Activated CD8-positive, alpha-beta T cell treated with anti-CD3 and anti-CD28 coated beads for 36 hours (primary cell): ENCODE measurements around the gene NCR3LG1. TPM values are rescaled to one million over a fixed set of nuclear protein-coding genes. Genes with fewer than 3 reads are reported as not detected.

Source experiments
- ATAC-seq: fragments of 200-7000 bp; cut with Tn5 transposase; one replicate; pipeline ENCODE4 v1.10.0; 2021; ENCODE audit warnings: mild to moderate bottlenecking, moderate library complexity
- CTCF ChIA-PET: fragments of 350-600 bp; sonication (Branson Sonifier 250); formaldehyde crosslinking; loops from one replicate; lab custom pipeline; 2021; ENCODE audit warnings: antibody characterized with exemption; lab: Charles Lee
- POLR2A ChIA-PET: fragments of 350-600 bp; sonication (Branson Sonifier 250); formaldehyde crosslinking; loops from one replicate; lab custom pipeline; 2021; ENCODE audit warnings: antibody characterized with exemption; lab: Charles Lee
- DNase-seq: peaks from one replicate; pipeline ENCODE4 v3.0.0-alpha.2; 2020
- H3K27ac Mint-ChIP-seq: one replicate; pipeline ENCODE4 v1.8.0; 2021; ENCODE audit warnings: mild to moderate bottlenecking, mixed read lengths
- H3K27me3 Mint-ChIP-seq: one replicate; pipeline ENCODE4 v1.8.0; 2021; ENCODE audit warnings: mixed read lengths
- H3K36me3 Mint-ChIP-seq: one replicate; pipeline ENCODE4 v1.8.0; 2021; ENCODE audit warnings: low read depth, mixed read lengths
- H3K4me1 Mint-ChIP-seq: one replicate; pipeline ENCODE4 v1.8.0; 2021; ENCODE audit warnings: low read depth, mixed read lengths
- H3K4me3 Mint-ChIP-seq: one replicate; pipeline ENCODE4 v1.8.0; 2021; ENCODE audit warnings: mild to moderate bottlenecking, moderate library complexity, mixed read lengths
- H3K9me3 Mint-ChIP-seq: one replicate; pipeline ENCODE4 v1.8.0; 2021; ENCODE audit warnings: mixed read lengths
- intact Hi-C: fragments of 100-400 bp; cut with micrococcal nuclease; formaldehyde crosslinking; loops from one replicate; pipeline ENCODE4 v1.10.0; 2022
- total RNA-seq, 2 experiments: library from RNA; stranded (reverse); gene quantifications; one replicate each; pipeline ENCODE4 v1.2.3, GENCODE V29; 2021
- TF ChIP-seq, protein P1 (sequence below): fragments of 200-600 bp; IDR thresholded peaks from one replicate; pipeline ENCODE4 v1.8.0; 2022; ENCODE audit warnings: antibody characterized with exemption, mild to moderate bottlenecking

NCR3LG1 gene
- total RNA-seq, 2 experiments from 2014 or later: 3.4 to 4.2 TPM

DNA sequence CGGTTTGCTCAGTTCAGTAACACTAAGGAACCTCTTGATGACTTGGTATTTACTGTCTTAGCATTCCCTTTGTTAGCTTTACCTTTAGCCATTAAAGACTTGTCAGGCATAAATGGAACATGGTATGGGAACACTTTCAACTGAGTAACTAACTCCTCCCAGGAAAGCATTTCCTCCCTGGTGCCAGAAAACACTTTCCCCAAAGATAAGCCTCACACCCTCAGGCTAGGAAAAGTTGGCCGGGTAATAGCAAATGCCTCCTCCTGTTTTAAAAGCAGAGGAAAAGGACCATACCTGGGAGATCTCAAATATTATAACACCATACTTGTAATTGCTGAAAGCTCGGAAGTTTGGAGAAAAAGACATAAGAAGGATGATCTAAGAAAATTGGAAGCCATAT lies 24.9 kb downstream of the NCR3LG1 start:
- DNase-seq: no peak
- Mint-ChIP-seq H3K36me3 (peaks cover 43% of the 10 kb centered on the region), H3K27ac (no peak overlapping the region), H3K4me3 (no peak overlapping the region), H3K9me3 (peaks cover 17% of the 10 kb centered on the region), H3K27me3 (no peaks in the 10 kb centered on the region), H3K4me1 (no peaks in the 10 kb centered on the region)
- CTCF ChIA-PET: no interaction called here
- intact Hi-C loops: no loop called here
- TF ChIP-seq, protein P1, sequence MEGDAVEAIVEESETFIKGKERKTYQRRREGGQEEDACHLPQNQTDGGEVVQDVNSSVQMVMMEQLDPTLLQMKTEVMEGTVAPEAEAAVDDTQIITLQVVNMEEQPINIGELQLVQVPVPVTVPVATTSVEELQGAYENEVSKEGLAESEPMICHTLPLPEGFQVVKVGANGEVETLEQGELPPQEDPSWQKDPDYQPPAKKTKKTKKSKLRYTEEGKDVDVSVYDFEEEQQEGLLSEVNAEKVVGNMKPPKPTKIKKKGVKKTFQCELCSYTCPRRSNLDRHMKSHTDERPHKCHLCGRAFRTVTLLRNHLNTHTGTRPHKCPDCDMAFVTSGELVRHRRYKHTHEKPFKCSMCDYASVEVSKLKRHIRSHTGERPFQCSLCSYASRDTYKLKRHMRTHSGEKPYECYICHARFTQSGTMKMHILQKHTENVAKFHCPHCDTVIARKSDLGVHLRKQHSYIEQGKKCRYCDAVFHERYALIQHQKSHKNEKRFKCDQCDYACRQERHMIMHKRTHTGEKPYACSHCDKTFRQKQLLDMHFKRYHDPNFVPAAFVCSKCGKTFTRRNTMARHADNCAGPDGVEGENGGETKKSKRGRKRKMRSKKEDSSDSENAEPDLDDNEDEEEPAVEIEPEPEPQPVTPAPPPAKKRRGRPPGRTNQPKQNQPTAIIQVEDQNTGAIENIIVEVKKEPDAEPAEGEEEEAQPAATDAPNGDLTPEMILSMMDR: no peak
- ATAC-seq: no peak
- POLR2A ChIA-PET: no interaction called here

DNA sequence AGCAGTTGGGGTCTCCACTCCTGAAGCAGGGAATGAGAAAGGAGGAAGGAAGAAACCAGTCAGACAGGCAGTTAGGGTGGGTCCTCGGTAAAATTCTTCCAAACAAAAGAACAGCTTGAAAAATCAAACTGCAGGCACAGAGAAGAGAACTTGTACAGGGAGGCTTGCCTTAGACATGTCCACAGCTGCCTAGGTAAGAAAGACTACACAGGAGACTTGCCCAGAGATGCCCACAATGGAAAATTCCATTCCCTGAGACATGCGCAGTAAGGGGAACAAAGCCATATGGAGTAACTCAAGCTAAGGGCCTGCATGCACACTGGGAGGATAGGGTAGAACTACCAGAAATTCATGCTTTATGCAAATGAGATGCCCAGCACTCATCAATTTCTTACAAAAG lies 27.1 kb downstream of the NCR3LG1 start:
- Mint-ChIP-seq H3K4me1 (no peaks in the 10 kb centered on the region), H3K4me3 (no peak overlapping the region), H3K27me3 (no peaks in the 10 kb centered on the region), H3K9me3 (no peaks in the 10 kb centered on the region), H3K36me3 (peaks cover 22% of the 10 kb centered on the region), H3K27ac (peak overlapping the region; percentile 34)
- intact Hi-C loops: no loop called here
- POLR2A ChIA-PET: interaction anchor here (1.0 kb wide), 1 partner anchor 10 kb away, joined by 3 read pairs; the partner anchor contains the start of gene KCNJ11
- CTCF ChIA-PET: interaction anchor here (1.3 to 1.4 kb wide), 2 partner anchors 10 to 149 kb away, joined by 5 to 8 read pairs; partner anchors contain the start of gene KCNJ11
- TF ChIP-seq, protein P1: no peak
- ATAC-seq: no peak
- DNase-seq: no peak

DNA sequence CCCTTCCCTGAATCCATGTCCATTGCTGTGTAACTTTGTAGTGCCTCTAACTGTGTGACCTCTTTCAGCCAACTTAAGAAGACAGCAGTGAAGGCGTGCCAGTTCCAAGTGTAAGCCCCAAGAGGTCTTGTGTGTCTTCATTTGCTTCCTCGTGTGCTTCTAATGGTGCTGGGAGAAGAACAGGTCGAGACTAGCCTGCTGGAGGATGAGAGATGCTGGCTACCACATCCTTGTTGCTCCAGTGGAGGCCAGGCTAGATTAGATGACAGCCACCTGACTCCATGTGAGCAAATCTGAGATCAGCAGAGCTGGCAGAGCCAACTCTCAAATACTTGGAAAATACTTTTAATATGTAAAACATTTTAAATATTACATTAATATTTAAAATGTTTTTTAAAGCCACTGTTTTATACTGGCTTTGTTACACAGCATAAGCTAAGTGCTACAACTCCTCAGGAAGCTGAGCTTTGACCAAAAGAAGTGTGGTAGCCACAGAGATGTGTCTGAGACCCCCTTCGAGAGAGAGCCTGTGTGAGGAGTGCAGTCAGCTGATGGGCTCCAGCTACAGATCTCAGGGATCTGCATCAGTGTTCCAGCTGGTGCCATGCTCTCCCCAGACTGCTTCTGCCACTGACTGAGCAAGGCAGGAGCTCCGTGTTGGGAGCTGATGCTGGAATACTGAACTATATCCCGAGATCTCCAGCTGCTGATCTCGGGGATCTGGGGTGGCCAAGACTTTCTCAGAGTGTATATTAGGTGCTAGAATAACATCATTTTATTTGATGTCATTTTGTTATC lies 28.0 kb downstream of the NCR3LG1 start:
- intact Hi-C loops: no loop called here
- Mint-ChIP-seq H3K27ac (no peak overlapping the region), H3K36me3 (peaks cover 15% of the 10 kb centered on the region), H3K9me3 (no peaks in the 10 kb centered on the region), H3K4me3 (no peak overlapping the region), H3K27me3 (no peaks in the 10 kb centered on the region), H3K4me1 (no peaks in the 10 kb centered on the region)
- ChIA-PET CTCF (interaction anchor here (0.7 to 1.4 kb wide), 4 partner anchors 9 to 150 kb away, joined by 3 to 8 read pairs (median 4); partner anchors contain the start of gene KCNJ11), POLR2A (no interaction called here)
- DNase-seq: no peak
- ATAC-seq: no peak
- TF ChIP-seq, protein P1: no peak

DNA sequence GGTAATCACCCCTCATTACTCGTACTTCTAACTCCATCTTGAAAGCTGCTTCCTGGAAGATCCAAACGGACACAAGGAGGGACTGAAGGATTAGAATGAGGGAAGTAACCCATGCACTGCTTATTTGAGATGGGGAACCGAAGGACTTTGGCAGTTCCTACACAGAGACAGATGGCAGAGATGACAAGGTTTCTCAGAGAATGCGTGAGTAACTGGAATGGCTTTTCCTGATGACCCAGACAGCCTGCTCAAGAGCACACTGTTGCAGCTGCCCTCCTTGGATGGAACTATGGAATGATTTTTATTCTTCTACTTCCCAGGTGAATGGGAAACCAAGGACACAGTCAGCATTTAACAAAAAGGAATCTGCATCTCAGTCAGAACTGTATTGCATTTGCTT lies 29.6 kb downstream of the NCR3LG1 start:
- peaks cover 15% of the 10 kb centered on the region for H3K36me3 Mint-ChIP-seq
- H3K4me3 Mint-ChIP-seq: no peak overlapping the region
- H3K27ac Mint-ChIP-seq: no peak overlapping the region
- H3K27me3 Mint-ChIP-seq: no peaks in the 10 kb centered on the region
- no peaks in the 10 kb centered on the region for H3K9me3 Mint-ChIP-seq
- POLR2A ChIA-PET: no interaction called here
- H3K4me1 Mint-ChIP-seq: no peaks in the 10 kb centered on the region
- CTCF ChIA-PET: interaction anchor here (1.0 to 5.3 kb wide), 4 partner anchors 19 to 151 kb away, joined by 3 to 167 read pairs (median 24); no protein-coding TSS in a partner anchor
- ATAC-seq (no peak), DNase-seq (no peak)
- TF ChIP-seq, protein P1: no peak
- intact Hi-C loops: no loop called here
